ENCODE measurements around the gene RERE.

DNA sequence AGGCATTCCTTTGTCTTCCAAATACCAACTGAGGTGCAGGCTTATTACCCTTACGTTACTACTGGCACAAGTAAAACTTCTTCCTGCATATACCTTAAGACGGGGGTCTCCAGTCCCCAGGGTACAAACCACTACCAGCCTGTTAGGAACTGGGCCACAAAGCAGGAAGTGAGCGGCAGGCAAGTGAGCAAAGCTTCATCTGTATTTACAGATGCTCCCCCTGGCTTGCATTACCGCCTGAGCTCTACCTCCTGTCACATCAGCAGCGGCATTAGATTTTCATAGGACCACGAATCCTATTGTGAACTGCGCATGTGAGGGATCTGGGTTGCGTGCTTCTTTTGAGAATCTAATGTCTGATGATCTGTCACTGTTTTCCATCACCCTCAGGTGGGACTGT, 386.4 kb downstream of the RERE start:
- TF ChIP-seq, protein P1, sequence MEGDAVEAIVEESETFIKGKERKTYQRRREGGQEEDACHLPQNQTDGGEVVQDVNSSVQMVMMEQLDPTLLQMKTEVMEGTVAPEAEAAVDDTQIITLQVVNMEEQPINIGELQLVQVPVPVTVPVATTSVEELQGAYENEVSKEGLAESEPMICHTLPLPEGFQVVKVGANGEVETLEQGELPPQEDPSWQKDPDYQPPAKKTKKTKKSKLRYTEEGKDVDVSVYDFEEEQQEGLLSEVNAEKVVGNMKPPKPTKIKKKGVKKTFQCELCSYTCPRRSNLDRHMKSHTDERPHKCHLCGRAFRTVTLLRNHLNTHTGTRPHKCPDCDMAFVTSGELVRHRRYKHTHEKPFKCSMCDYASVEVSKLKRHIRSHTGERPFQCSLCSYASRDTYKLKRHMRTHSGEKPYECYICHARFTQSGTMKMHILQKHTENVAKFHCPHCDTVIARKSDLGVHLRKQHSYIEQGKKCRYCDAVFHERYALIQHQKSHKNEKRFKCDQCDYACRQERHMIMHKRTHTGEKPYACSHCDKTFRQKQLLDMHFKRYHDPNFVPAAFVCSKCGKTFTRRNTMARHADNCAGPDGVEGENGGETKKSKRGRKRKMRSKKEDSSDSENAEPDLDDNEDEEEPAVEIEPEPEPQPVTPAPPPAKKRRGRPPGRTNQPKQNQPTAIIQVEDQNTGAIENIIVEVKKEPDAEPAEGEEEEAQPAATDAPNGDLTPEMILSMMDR (conservative IDR thresholded peaks at IDR 0.05) = no peak
- TF ChIP-seq EZH2 (IDR thresholded peaks at IDR 0.05; ENCODE audit: low read depth) = no peak

Data from PC-9 (cell line).